Common myeloid progenitor, CD34-positive (primary cell): ENCODE data around the gene MSL2.
A peak's percentile ranks its signal among the peaks of the same experiment; 100 is the strongest.
"Not testable (repeated sequence)": the region's sequence is repeated elsewhere in the genome, so short reads cannot be mapped to it uniquely, and the experiment has no call there.

Experiments used
- CTCF ChIA-PET: fragments of 350-600 bp; sonication (Branson Sonifier 250); formaldehyde crosslinking; loops from one replicate; lab custom pipeline; 2021; ENCODE audit warnings: antibody characterized with exemption; lab: Charles Lee
- POLR2A ChIA-PET: fragments of 350-600 bp; sonication (Branson Sonifier 250); formaldehyde crosslinking; loops from one replicate; lab custom pipeline; 2021; ENCODE audit warnings: antibody characterized with exemption; lab: Charles Lee
- DNase-seq, 3 donors: peaks; one replicate each; pipeline versions ENCODE4 v3.0.0 to v3.0.0-alpha.2; 2013
- H3K27ac ChIP-seq, 2 experiments: 1 replicate in 1 of 2; 2 replicates in 1 of 2; pipeline ENCODE4 v1.7.0; 2013; ENCODE audit warnings: inconsistent platforms in 2 of 2, low read length in 2 of 2, mild to moderate bottlenecking in 2 of 2, low read depth in 1 of 2, moderate library complexity in 1 of 2; ENCODE audit not compliant: severe bottlenecking in 2 of 2, insufficient read depth in 1 of 2, poor library complexity in 1 of 2
- H3K27me3 ChIP-seq, 5 experiments: replicated peaks in 2 of 5; 1 replicate in 3 of 5; 2 replicates in 2 of 5; pipeline versions ENCODE4 v1.6.1 to v1.7.0; 2013; ENCODE audit warnings: low read length in 4 of 5, mild to moderate bottlenecking in 2 of 5, moderate library complexity in 2 of 5, inconsistent platforms in 1 of 5; ENCODE audit not compliant: insufficient read depth in 5 of 5, control insufficient read depth in 4 of 5
- H3K36me3 ChIP-seq, 4 experiments: 1 replicate in 2 of 4; 2 replicates in 2 of 4; pipeline versions ENCODE4 v1.6.1 to v1.7.0; 2013; ENCODE audit warnings: low read length in 3 of 4, control low read depth in 1 of 4, mild to moderate bottlenecking in 1 of 4; ENCODE audit not compliant: control insufficient read depth in 4 of 4, insufficient read depth in 4 of 4
- H3K4me1 ChIP-seq, 4 experiments: 1 replicate in 3 of 4; 2 replicates in 1 of 4; pipeline versions ENCODE4 v1.6.1 to v1.7.1; 2013; ENCODE audit warnings: low read length in 3 of 4, mild to moderate bottlenecking in 3 of 4, control low read depth in 1 of 4, inconsistent platforms in 1 of 4, moderate library complexity in 1 of 4; ENCODE audit not compliant: control insufficient read depth in 4 of 4, insufficient read depth in 4 of 4; ENCODE audit errors: control extremely low read depth in 1 of 4
- H3K4me3 ChIP-seq, 7 experiments: 1 replicate in 4 of 7; 2 replicates in 3 of 7; pipeline versions ENCODE4 v1.5.1 to v1.7.0; 2013; ENCODE audit warnings: mild to moderate bottlenecking in 7 of 7, low read length in 6 of 7, moderate library complexity in 6 of 7, inconsistent platforms in 2 of 7, low read depth in 2 of 7, control low read depth in 1 of 7; ENCODE audit not compliant: insufficient read depth in 4 of 7, control insufficient read depth in 1 of 7; ENCODE audit errors: extremely low read depth in 1 of 7
- H3K9me3 ChIP-seq, 5 experiments: 1 replicate in 4 of 5; 2 replicates in 1 of 5; pipeline versions ENCODE4 v1.6.1 to v1.7.1; 2013; ENCODE audit warnings: low read length in 4 of 5, mild to moderate bottlenecking in 2 of 5, inconsistent platforms in 1 of 5, low read depth in 1 of 5, moderate library complexity in 1 of 5; ENCODE audit not compliant: control insufficient read depth in 4 of 5, insufficient read depth in 2 of 5; ENCODE audit errors: control extremely low read depth in 1 of 5
- WGBS: methylation state at CpG from one replicate; pipeline ENCODE4 v1.1.5; 2013; ENCODE audit not compliant: insufficient coverage; 5-methylcytosine and 5-hydroxymethylcytosine counted together

The MSL2 gene

GRCh38 chr3:136168236-136168635, 27.9 kb downstream of the MSL2 start:
- H3K9me3 ChIP-seq, H3K36me3 ChIP-seq, H3K27ac ChIP-seq, DNase-seq, POLR2A ChIA-PET, CTCF ChIA-PET, H3K4me3 ChIP-seq, H3K27me3 ChIP-seq: not testable (repeated sequence)
- 80% methylated on average over 1 of the region's 4 CpGs for WGBS
- H3K4me1 ChIP-seq = peaks cover 4 to 39% (median 24%) of the 10 kb centered on the region in 4 experiments

- no peak overlapping the region for H3K4me3 ChIP-seq
- no peaks in the 10 kb centered on the region for H3K36me3 ChIP-seq
- POLR2A ChIA-PET = no interaction called here
- CTCF ChIA-PET = no interaction called here
- H3K27me3 ChIP-seq = no peaks in the 10 kb centered on the region
- H3K4me1 ChIP-seq = peaks cover 4 to 24% (median 14%) of the 10 kb centered on the region in 4 experiments
- no peaks in the 10 kb centered on the region for H3K9me3 ChIP-seq
- WGBS = 95% methylated on average over 3 of the region's 3 CpGs
- no peak overlapping the region for H3K27ac ChIP-seq
- DNase-seq = peak in 1 of 3 donors; percentile 16
Observed at GRCh38 chr3:136166507-136166906, 29.6 kb downstream of the MSL2 start.

GRCh38 chr3:136163607-136164006, 32.5 kb downstream of the MSL2 start:
- H3K36me3 ChIP-seq, H3K27me3 ChIP-seq, POLR2A ChIA-PET, H3K27ac ChIP-seq, H3K9me3 ChIP-seq, H3K4me3 ChIP-seq: not testable (repeated sequence)
- DNase-seq = peak in 2 of 3 donors; percentile 48 to 56
- peaks cover 0 to 15% (median 5%) of the 10 kb centered on the region in 4 experiments for H3K4me1 ChIP-seq
- CTCF ChIA-PET = interaction anchor here (1.0 kb wide), 1 partner anchor 34 kb away, joined by 3 read pairs; no protein-coding TSS in a partner anchor

- DNase-seq = no peak
- CTCF ChIA-PET = no interaction called here
- POLR2A ChIA-PET = no interaction called here
- no peak overlapping the region for H3K4me3 ChIP-seq
- H3K36me3 ChIP-seq = no peaks in the 10 kb centered on the region
- H3K27me3 ChIP-seq = no peaks in the 10 kb centered on the region
- H3K9me3 ChIP-seq = no peaks in the 10 kb centered on the region
- 100% methylated on average over 6 of the region's 7 CpGs for WGBS
- peaks cover 0 to 15% (median 5%) of the 10 kb centered on the region in 4 experiments for H3K4me1 ChIP-seq
- H3K27ac ChIP-seq = no peak overlapping the region
Observed at GRCh38 chr3:136162322-136162721, 33.8 kb downstream of the MSL2 start.

GRCh38 chr3:136161516-136161915, 34.6 kb downstream of the MSL2 start:
- Histone ChIP-seq H3K27ac (no peak overlapping the region), H3K9me3 (no peaks in the 10 kb centered on the region), H3K36me3 (no peaks in the 10 kb centered on the region), H3K27me3 (no peaks in the 10 kb centered on the region), H3K4me3 (no peak overlapping the region), H3K4me1 (peaks cover 0 to 15% (median 5%) of the 10 kb centered on the region in 4 experiments)
- ChIA-PET POLR2A (no interaction called here), CTCF (interaction anchor here (0.6 kb wide), 1 partner anchor 24 kb away, joined by 3 read pairs; no protein-coding TSS in a partner anchor)
- no peak for DNase-seq

GRCh38 chr3:136152963-136153362, 43.2 kb downstream of the MSL2 start:
- ChIA-PET POLR2A (interaction anchor here (0.6 kb wide), 1 partner anchor 16 kb away, joined by 5 read pairs; no protein-coding TSS in a partner anchor), CTCF (no interaction called here)
- no peak for DNase-seq
- no peaks in the 10 kb centered on the region for H3K27me3 ChIP-seq
- H3K36me3 ChIP-seq = peaks cover 0 to 31% (median 22%) of the 10 kb centered on the region in 4 experiments
- peak overlapping the region in 1 of 2 experiments; percentile 44 for H3K27ac ChIP-seq
- no peaks in the 10 kb centered on the region for H3K4me1 ChIP-seq
- 80% methylated on average over 1 of the region's 4 CpGs for WGBS
- no peaks in the 10 kb centered on the region for H3K9me3 ChIP-seq
- no peak overlapping the region for H3K4me3 ChIP-seq

GRCh38 chr3:136152176-136152843, 43.8 kb downstream of the MSL2 start:
- WGBS = no CpG with 5 or more reads among the region's 4 CpGs
- Histone ChIP-seq H3K4me1 (no peaks in the 10 kb centered on the region), H3K27ac (no peak overlapping the region), H3K27me3 (no peaks in the 10 kb centered on the region), H3K4me3 (no peak overlapping the region), H3K36me3 (peaks cover 0 to 31% (median 22%) of the 10 kb centered on the region in 4 experiments), H3K9me3 (no peaks in the 10 kb centered on the region)
- DNase-seq = no peak
- ChIA-PET POLR2A (interaction anchor here (0.6 to 0.7 kb wide), 3 partner anchors 14 to 44 kb away, joined by 3 to 4 read pairs (median 3); partner anchors contain the start of gene MSL2), CTCF (interaction anchor here (0.9 kb wide), 1 partner anchor 9 kb away, joined by 3 read pairs; no protein-coding TSS in a partner anchor)
